ENCODE results near the gene HNRNPA2B1.
"Not testable (repeated sequence)": the region's sequence is repeated elsewhere in the genome, so short reads cannot be mapped to it uniquely, and the experiment has no call there.

The HNRNPA2B1 gene

GRCh38 chr7:26170663-26171062 is 29.9 kb downstream of the HNRNPA2B1 start:
- no peak overlapping the region for H3K9ac ChIP-seq (ENCODE audit: low read length)
- peaks cover 10% of the 10 kb centered on the region for H3K36me3 ChIP-seq (ENCODE audit: control insufficient read depth, low read depth, low read length)
- no peak overlapping the region for H3K4me3 ChIP-seq (ENCODE audit: low read length)
- H3K27me3 ChIP-seq (ENCODE audit: control insufficient read depth, insufficient read depth, low read length) = no peaks in the 10 kb centered on the region
- peaks cover 13% of the 10 kb centered on the region for H3K4me1 ChIP-seq (ENCODE audit: control insufficient read depth, low read depth, low read length)
- H3K27ac ChIP-seq (ENCODE audit: low read length) = no peak overlapping the region
- H3K9me3 ChIP-seq (ENCODE audit: control insufficient read depth, low read depth, low read length) = no peaks in the 10 kb centered on the region

GRCh38 chr7:26169271-26169670 is 31.3 kb downstream of the HNRNPA2B1 start:
- Histone ChIP-seq H3K27ac (ENCODE audit: low read length) (no peak overlapping the region), H3K4me1 (ENCODE audit: control insufficient read depth, low read depth, low read length) (peaks cover 14% of the 10 kb centered on the region), H3K4me3 (ENCODE audit: low read length) (no peak overlapping the region), H3K27me3 (ENCODE audit: control insufficient read depth, insufficient read depth, low read length) (no peaks in the 10 kb centered on the region), H3K9ac (ENCODE audit: low read length) (no peak overlapping the region), H3K36me3 (ENCODE audit: control insufficient read depth, low read depth, low read length) (peaks cover 10% of the 10 kb centered on the region), H3K9me3 (ENCODE audit: control insufficient read depth, low read depth, low read length) (no peaks in the 10 kb centered on the region)

GRCh38 chr7:26168458-26169023 is 32.0 kb downstream of the HNRNPA2B1 start:
- Histone ChIP-seq H3K9me3 (ENCODE audit: control insufficient read depth, low read depth, low read length) (no peaks in the 10 kb centered on the region), H3K27ac (ENCODE audit: low read length) (no peak overlapping the region), H3K9ac (ENCODE audit: low read length) (no peak overlapping the region), H3K4me3 (ENCODE audit: low read length) (no peak overlapping the region), H3K4me1 (ENCODE audit: control insufficient read depth, low read depth, low read length) (peaks cover 14% of the 10 kb centered on the region), H3K36me3 (ENCODE audit: control insufficient read depth, low read depth, low read length) (peaks cover 10% of the 10 kb centered on the region), H3K27me3 (ENCODE audit: control insufficient read depth, insufficient read depth, low read length) (no peaks in the 10 kb centered on the region)

- Histone ChIP-seq H3K4me1 (ENCODE audit: control insufficient read depth, low read depth, low read length) (peaks cover 14% of the 10 kb centered on the region), H3K27me3 (ENCODE audit: control insufficient read depth, insufficient read depth, low read length) (no peaks in the 10 kb centered on the region), H3K9me3 (ENCODE audit: control insufficient read depth, low read depth, low read length) (no peaks in the 10 kb centered on the region), H3K9ac (ENCODE audit: low read length) (no peak overlapping the region), H3K36me3 (ENCODE audit: control insufficient read depth, low read depth, low read length) (peaks cover 8% of the 10 kb centered on the region), H3K4me3 (ENCODE audit: low read length) (no peak overlapping the region), H3K27ac (ENCODE audit: low read length) (no peak overlapping the region)
Measured at GRCh38 chr7:26167303-26167934, 33.1 kb downstream of the HNRNPA2B1 start.

- H3K27me3 ChIP-seq (ENCODE audit: control insufficient read depth, insufficient read depth, low read length) = no peaks in the 10 kb centered on the region
- H3K9me3 ChIP-seq (ENCODE audit: control insufficient read depth, low read depth, low read length) = no peaks in the 10 kb centered on the region
- no peak overlapping the region for H3K27ac ChIP-seq (ENCODE audit: low read length)
- no peak overlapping the region for H3K4me3 ChIP-seq (ENCODE audit: low read length)
- H3K36me3 ChIP-seq (ENCODE audit: control insufficient read depth, low read depth, low read length) = peaks cover 5% of the 10 kb centered on the region
- peaks cover 14% of the 10 kb centered on the region for H3K4me1 ChIP-seq (ENCODE audit: control insufficient read depth, low read depth, low read length)
- H3K9ac ChIP-seq (ENCODE audit: low read length) = no peak overlapping the region
Measured at GRCh38 chr7:26166684-26167266, 33.8 kb downstream of the HNRNPA2B1 start.

- no peak overlapping the region for H3K27ac ChIP-seq (ENCODE audit: low read length)
- H3K4me3 ChIP-seq (ENCODE audit: low read length) = no peak overlapping the region
- peaks cover 5% of the 10 kb centered on the region for H3K36me3 ChIP-seq (ENCODE audit: control insufficient read depth, low read depth, low read length)
- H3K9ac ChIP-seq (ENCODE audit: low read length) = no peak overlapping the region
- no peaks in the 10 kb centered on the region for H3K27me3 ChIP-seq (ENCODE audit: control insufficient read depth, insufficient read depth, low read length)
- H3K9me3 ChIP-seq (ENCODE audit: control insufficient read depth, low read depth, low read length) = no peaks in the 10 kb centered on the region
- peaks cover 16% of the 10 kb centered on the region for H3K4me1 ChIP-seq (ENCODE audit: control insufficient read depth, low read depth, low read length)
Measured at GRCh38 chr7:26165950-26166683, 34.4 kb downstream of the HNRNPA2B1 start.

GRCh38 chr7:26163804-26164203 is 36.7 kb downstream of the HNRNPA2B1 start:
- peaks cover 35% of the 10 kb centered on the region for H3K4me1 ChIP-seq (ENCODE audit: control insufficient read depth, low read depth, low read length)
- H3K9me3 ChIP-seq (ENCODE audit: control insufficient read depth, low read depth, low read length) = not testable (repeated sequence)

GRCh38 chr7:26162431-26162830 is 38.1 kb downstream of the HNRNPA2B1 start:
- Histone ChIP-seq H3K36me3 (ENCODE audit: control insufficient read depth, low read depth, low read length) (no peaks in the 10 kb centered on the region), H3K9ac (ENCODE audit: low read length) (no peak overlapping the region), H3K9me3 (ENCODE audit: control insufficient read depth, low read depth, low read length) (no peaks in the 10 kb centered on the region), H3K27ac (ENCODE audit: low read length) (no peak overlapping the region), H3K4me1 (ENCODE audit: control insufficient read depth, low read depth, low read length) (peaks cover 45% of the 10 kb centered on the region), H3K4me3 (ENCODE audit: low read length) (no peak overlapping the region), H3K27me3 (ENCODE audit: control insufficient read depth, insufficient read depth, low read length) (no peaks in the 10 kb centered on the region)

More at GRCh38 chr7:26163804-26164203, 36.7 kb downstream of the HNRNPA2B1 start:
- not testable (repeated sequence) for H3K9ac ChIP-seq (ENCODE audit: low read length); H3K36me3 ChIP-seq (ENCODE audit: control insufficient read depth, low read depth, low read length); H3K27me3 ChIP-seq (ENCODE audit: control insufficient read depth, insufficient read depth, low read length); H3K27ac ChIP-seq (ENCODE audit: low read length); H3K4me3 ChIP-seq (ENCODE audit: low read length)

GRCh38 chr7:26160896-26161295 is 39.6 kb downstream of the HNRNPA2B1 start:
- Histone ChIP-seq H3K9ac (ENCODE audit: low read length) (no peak overlapping the region), H3K27me3 (ENCODE audit: control insufficient read depth, insufficient read depth, low read length) (no peaks in the 10 kb centered on the region), H3K9me3 (ENCODE audit: control insufficient read depth, low read depth, low read length) (no peaks in the 10 kb centered on the region), H3K4me3 (ENCODE audit: low read length) (no peak overlapping the region), H3K27ac (ENCODE audit: low read length) (no peak overlapping the region), H3K36me3 (ENCODE audit: control insufficient read depth, low read depth, low read length) (no peaks in the 10 kb centered on the region), H3K4me1 (ENCODE audit: control insufficient read depth, low read depth, low read length) (peaks cover 45% of the 10 kb centered on the region)

- H3K27ac ChIP-seq (ENCODE audit: low read length) = no peak overlapping the region
Measured at GRCh38 chr7:26159243-26159642, 41.3 kb downstream of the HNRNPA2B1 start.

GRCh38 chr7:26157520-26158105 is 42.9 kb downstream of the HNRNPA2B1 start:
- Histone ChIP-seq H3K4me3 (ENCODE audit: low read length) (no peak overlapping the region), H3K27ac (ENCODE audit: low read length) (no peak overlapping the region)

More at GRCh38 chr7:26159243-26159642, 41.3 kb downstream of the HNRNPA2B1 start:
- H3K9me3 ChIP-seq (ENCODE audit: control insufficient read depth, low read depth, low read length) = no peaks in the 10 kb centered on the region
- H3K4me3 ChIP-seq (ENCODE audit: low read length) = no peak overlapping the region
- H3K4me1 ChIP-seq (ENCODE audit: control insufficient read depth, low read depth, low read length) = peaks cover 55% of the 10 kb centered on the region
- H3K36me3 ChIP-seq (ENCODE audit: control insufficient read depth, low read depth, low read length) = no peaks in the 10 kb centered on the region
- H3K9ac ChIP-seq (ENCODE audit: low read length) = no peak overlapping the region
- no peaks in the 10 kb centered on the region for H3K27me3 ChIP-seq (ENCODE audit: control insufficient read depth, insufficient read depth, low read length)

More at GRCh38 chr7:26157520-26158105, 42.9 kb downstream of the HNRNPA2B1 start:
- no peak overlapping the region for H3K9ac ChIP-seq (ENCODE audit: low read length)
- H3K4me1 ChIP-seq (ENCODE audit: control insufficient read depth, low read depth, low read length) = peaks cover 57% of the 10 kb centered on the region
- peaks cover 6% of the 10 kb centered on the region for H3K27me3 ChIP-seq (ENCODE audit: control insufficient read depth, insufficient read depth, low read length)
- no peaks in the 10 kb centered on the region for H3K36me3 ChIP-seq (ENCODE audit: control insufficient read depth, low read depth, low read length)
- no peaks in the 10 kb centered on the region for H3K9me3 ChIP-seq (ENCODE audit: control insufficient read depth, low read depth, low read length)

Measured in iPS-18a (cell line).